ENCODE measurements around the gene NFYA. TPM values are rescaled to one million over a fixed set of nuclear protein-coding genes. Genes with fewer than 3 reads are reported as not detected.

The NFYA gene
- total RNA-seq, 1 experiment from 2014 or later = 34.7 TPM

GRCh38 chr6:41037107-41037900 lies 35.5 kb upstream of the NFYA start:
- 0 out of 2 replicates have a peak, but pooled peaks cover 5% of the 10 kb centered on the region for H3K4me1 ChIP-seq (ENCODE audit: control insufficient read depth, insufficient read depth, low read length)
- BruUV-seq (replicated peaks) = no TSS peak
- intact Hi-C loops (cut with micrococcal nuclease; ENCODE audit: unreplicated experiment) (no loop called here), in situ Hi-C loops (cut with HindIII; ENCODE audit: low pct_unique_long_range_greater_than_20kb, low sequenced_read_pairs) (no loop called here)
- H3K27me3 ChIP-seq (ENCODE audit: control insufficient read depth, insufficient read depth, low read length) = no peaks in the 10 kb centered on the region; the same call in 1 of the 2 replicates
- CTCF ChIA-PET = interaction anchor here (0.6 kb wide), 1 partner anchor 241 kb away, joined by 4 read pairs; no protein-coding TSS in a partner anchor
- DNase-seq (ENCODE audit: low read depth, low spot score) (no peak), ATAC-seq (no peak)
- H3K36me3 ChIP-seq (ENCODE audit: control insufficient read depth, insufficient read depth, low read length) = no peaks in the 10 kb centered on the region
- H3K27ac ChIP-seq (ENCODE audit: low read length) = no peak overlapping the region
- H3K4me3 ChIP-seq (ENCODE audit: low read depth in 2 of 2, low read length in 2 of 2) = no peak overlapping the region
- TF ChIP-seq CTCF (IDR thresholded peaks at IDR 0.05) (no peak), SIN3A (IDR thresholded peaks at IDR 0.05; ENCODE audit: borderline replicate concordance, insufficient read depth, low read depth, low read length) (no peak), TCF7L2 (IDR thresholded peaks at IDR 0.05; ENCODE audit: low read depth, low read length) (no peak), POLR2AphosphoS5 (IDR thresholded peaks at IDR 0.05; ENCODE audit: low read depth, low read length) (no peak)
- TF ChIP-seq, protein P1, sequence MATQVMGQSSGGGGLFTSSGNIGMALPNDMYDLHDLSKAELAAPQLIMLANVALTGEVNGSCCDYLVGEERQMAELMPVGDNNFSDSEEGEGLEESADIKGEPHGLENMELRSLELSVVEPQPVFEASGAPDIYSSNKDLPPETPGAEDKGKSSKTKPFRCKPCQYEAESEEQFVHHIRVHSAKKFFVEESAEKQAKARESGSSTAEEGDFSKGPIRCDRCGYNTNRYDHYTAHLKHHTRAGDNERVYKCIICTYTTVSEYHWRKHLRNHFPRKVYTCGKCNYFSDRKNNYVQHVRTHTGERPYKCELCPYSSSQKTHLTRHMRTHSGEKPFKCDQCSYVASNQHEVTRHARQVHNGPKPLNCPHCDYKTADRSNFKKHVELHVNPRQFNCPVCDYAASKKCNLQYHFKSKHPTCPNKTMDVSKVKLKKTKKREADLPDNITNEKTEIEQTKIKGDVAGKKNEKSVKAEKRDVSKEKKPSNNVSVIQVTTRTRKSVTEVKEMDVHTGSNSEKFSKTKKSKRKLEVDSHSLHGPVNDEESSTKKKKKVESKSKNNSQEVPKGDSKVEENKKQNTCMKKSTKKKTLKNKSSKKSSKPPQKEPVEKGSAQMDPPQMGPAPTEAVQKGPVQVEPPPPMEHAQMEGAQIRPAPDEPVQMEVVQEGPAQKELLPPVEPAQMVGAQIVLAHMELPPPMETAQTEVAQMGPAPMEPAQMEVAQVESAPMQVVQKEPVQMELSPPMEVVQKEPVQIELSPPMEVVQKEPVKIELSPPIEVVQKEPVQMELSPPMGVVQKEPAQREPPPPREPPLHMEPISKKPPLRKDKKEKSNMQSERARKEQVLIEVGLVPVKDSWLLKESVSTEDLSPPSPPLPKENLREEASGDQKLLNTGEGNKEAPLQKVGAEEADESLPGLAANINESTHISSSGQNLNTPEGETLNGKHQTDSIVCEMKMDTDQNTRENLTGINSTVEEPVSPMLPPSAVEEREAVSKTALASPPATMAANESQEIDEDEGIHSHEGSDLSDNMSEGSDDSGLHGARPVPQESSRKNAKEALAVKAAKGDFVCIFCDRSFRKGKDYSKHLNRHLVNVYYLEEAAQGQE (IDR thresholded peaks at IDR 0.05; ENCODE audit: insufficient read depth in 1 of 2, low read depth in 2 of 2, low read length in 1 of 2) = no peak
- POLR2A ChIA-PET = no interaction called here
- no peaks in the 10 kb centered on the region for H3K9me3 ChIP-seq (ENCODE audit: control insufficient read depth, insufficient read depth, low read depth, low read length)

GRCh38 chr6:41038205-41038604 lies 34.6 kb upstream of the NFYA start:
- TF ChIP-seq POLR2AphosphoS5 (IDR thresholded peaks at IDR 0.05; ENCODE audit: low read depth, low read length) = no peak
- TF ChIP-seq TCF7L2 (IDR thresholded peaks at IDR 0.05; ENCODE audit: low read depth, low read length) = no peak
- TF ChIP-seq CTCF (IDR thresholded peaks at IDR 0.05) = no peak
- TF ChIP-seq SIN3A (IDR thresholded peaks at IDR 0.05; ENCODE audit: borderline replicate concordance, insufficient read depth, low read depth, low read length) = no peak
- TF ChIP-seq, protein P1 (IDR thresholded peaks at IDR 0.05; ENCODE audit: insufficient read depth in 1 of 2, low read depth in 2 of 2, low read length in 1 of 2) = no peak
- in situ Hi-C loops (cut with HindIII; ENCODE audit: low pct_unique_long_range_greater_than_20kb, low sequenced_read_pairs) = no loop called here
- no peak overlapping the region for H3K27ac ChIP-seq (ENCODE audit: low read length)
- H3K36me3 ChIP-seq (ENCODE audit: control insufficient read depth, insufficient read depth, low read length) = no peaks in the 10 kb centered on the region
- H3K9me3 ChIP-seq (ENCODE audit: control insufficient read depth, insufficient read depth, low read depth, low read length) = no peaks in the 10 kb centered on the region
- H3K27me3 ChIP-seq (ENCODE audit: control insufficient read depth, insufficient read depth, low read length) = no peaks in the 10 kb centered on the region; the same call in 1 of the 2 replicates
- no TSS peak for BruUV-seq (replicated peaks)
- ChIA-PET CTCF (no interaction called here), POLR2A (no interaction called here)
- H3K4me1 ChIP-seq (ENCODE audit: control insufficient read depth, insufficient read depth, low read length) = 0 out of 2 replicates have a peak, but pooled peaks cover 5% of the 10 kb centered on the region
- DNase-seq (ENCODE audit: low read depth, low spot score) = no peak
- intact Hi-C loops (cut with micrococcal nuclease; ENCODE audit: unreplicated experiment) = no loop called here
- H3K4me3 ChIP-seq (ENCODE audit: low read depth in 2 of 2, low read length in 2 of 2) = no peak overlapping the region
- ATAC-seq = no peak

All from Panc1 (cell line).